HCT116 (cell line): ENCODE results near the gene SLC25A18. TPM values are rescaled to one million over a fixed set of nuclear protein-coding genes. Genes with fewer than 3 reads are reported as not detected.

Experiments
- ATAC-seq: fragments of 200-7000 bp; cut with Tn5 transposase; 2 replicates; pipeline ENCODE4 v1.9.1; 2020; ENCODE audit warnings: mild to moderate bottlenecking, moderate library complexity
- BruUV-seq: library from RNA; stranded (reverse); fragments of 400-500 nt; replicated peaks from 2 replicates; lab custom pipeline; 2021; lab: Mats Ljungman, UMichigan
- CTCF ChIA-PET: fragments of 300-600 bp; sonication (Branson Sonifier 250); formaldehyde crosslinking; loops from one replicate; lab custom pipeline; 2021; ENCODE audit warnings: antibody characterized with exemption; lab: Charles Lee
- POLR2A ChIA-PET: fragments of 300-600, 350-600 bp; sonication (Branson Sonifier 250); formaldehyde crosslinking; loops from one replicate; lab custom pipeline; 2021; ENCODE audit warnings: antibody characterized with exemption; lab: Charles Lee
- RAD21 ChIA-PET, 2 experiments: fragments of 300-600 bp; sonication (Branson Sonifier 250); formaldehyde crosslinking; loops; one replicate each; lab custom pipeline; 2023; ENCODE audit warnings: low total read pairs in 2 of 2; ENCODE audit not compliant: uncharacterized antibody in 2 of 2, unreplicated experiment in 2 of 2, low non-redundant PET in 1 of 2; lab: Charles Lee
- DNase-seq: peaks from one replicate; pipeline ENCODE4 v3.0.0-alpha.2; 2010; ENCODE audit warnings: low read depth, low spot score
- H2AFZ ChIP-seq: fragments of 200-600 bp; shearing (Covaris generic), sonication (generic); 2 replicates; pipeline ENCODE4 v1.6.1; 2017; ENCODE audit warnings: low read depth, mixed run types, mixed read lengths, antibody characterized with exemption, low read length; ENCODE audit not compliant: poor library complexity, severe bottlenecking
- H3K27ac ChIP-seq: 2 replicates; pipeline ENCODE4 v1.5.1; 2012; ENCODE audit warnings: low read depth, low read length
- H3K27me3 ChIP-seq: fragments of 200-600 bp; sonication (generic); 2 replicates; pipeline ENCODE4 v1.6.1; 2016; ENCODE audit warnings: mixed run types, low read length, mixed read lengths; ENCODE audit not compliant: insufficient read depth
- H3K36me3 ChIP-seq, 2 experiments: fragments of 200-500 bp in 1 of 2; fragments of 200-600 bp in 1 of 2; sonication (Bioruptor generic) in 1 of 2; sonication (generic) in 1 of 2; 2 replicates each; pipeline versions ENCODE4 v1.5.1 to v1.6.1; 2014 to 2016; ENCODE audit warnings: low read length in 2 of 2, inconsistent platforms in 1 of 2, mixed read lengths in 1 of 2, mixed run types in 1 of 2; ENCODE audit not compliant: insufficient read depth in 2 of 2, control insufficient read depth in 1 of 2
- H3K4me1 ChIP-seq, 2 experiments: fragments of 200-600 bp in 1 of 2; sonication (generic) in 1 of 2; 2 replicates each; pipeline versions ENCODE4 v1.5.1 to v1.6.1; 2012 to 2017; ENCODE audit warnings: low read length in 2 of 2, inconsistent platforms in 1 of 2, mild to moderate bottlenecking in 1 of 2, mixed read lengths in 1 of 2, mixed run types in 1 of 2, moderate library complexity in 1 of 2; ENCODE audit not compliant: insufficient read depth in 2 of 2, control insufficient read depth in 1 of 2
- H3K4me2 ChIP-seq: fragments of 200-600 bp; sonication (generic); 2 replicates; pipeline ENCODE4 v1.6.1; 2017; ENCODE audit warnings: mixed run types, low read length, mixed read lengths
- H3K4me3 ChIP-seq, 2 experiments: fragments of 200-600 bp in 1 of 2; sonication (generic) in 1 of 2; replicated peaks in 1 of 2; 2 replicates each; pipeline ENCODE4 v1.5.1; 2011 to 2016; ENCODE audit warnings: low read length in 2 of 2, control low read depth in 1 of 2, low read depth in 1 of 2, mild to moderate bottlenecking in 1 of 2, mixed read lengths in 1 of 2, mixed run types in 1 of 2
- H3K79me2 ChIP-seq: fragments of 200-600 bp; sonication (generic); 2 replicates; pipeline ENCODE4 v1.6.1; 2017; ENCODE audit warnings: mild to moderate bottlenecking, mixed run types, low read length, moderate library complexity, mixed read lengths; ENCODE audit not compliant: insufficient read depth
- H3K9ac ChIP-seq: fragments of 200-600 bp; sonication (generic); 2 replicates; pipeline ENCODE4 v1.6.1; 2016; ENCODE audit warnings: low read length, mixed read lengths
- H3K9me2 ChIP-seq: fragments of 200-600 bp; sonication (generic), shearing (Covaris generic); 2 replicates; pipeline ENCODE4 v1.6.1; 2017; ENCODE audit warnings: mixed run types, mild to moderate bottlenecking, moderate library complexity; ENCODE audit not compliant: insufficient read depth
- H3K9me3 ChIP-seq, 2 experiments: fragments of 200-500 bp in 1 of 2; fragments of 200-600 bp in 1 of 2; sonication (Bioruptor generic) in 1 of 2; sonication (generic) in 1 of 2; 2 replicates each; pipeline ENCODE4 v1.6.1; 2014 to 2017; ENCODE audit warnings: low read length in 2 of 2, mixed read lengths in 2 of 2, inconsistent platforms in 1 of 2, low read depth in 1 of 2, mild to moderate bottlenecking in 1 of 2, mixed run types in 1 of 2, moderate library complexity in 1 of 2; ENCODE audit not compliant: control insufficient read depth in 1 of 2, insufficient read depth in 1 of 2
- H4K20me1 ChIP-seq: fragments of 200-600 bp; sonication (generic), shearing (Covaris generic); 2 replicates; pipeline ENCODE4 v1.6.1; 2017; ENCODE audit warnings: mixed run types, mild to moderate bottlenecking, moderate library complexity; ENCODE audit not compliant: insufficient read depth
- ATF3 ChIP-seq: IDR thresholded peaks from 2 replicates; pipeline ENCODE4 v1.6.1; 2012
- CTCF ChIP-seq, 3 experiments: fragments of 200-600 bp in 1 of 3; sonication (generic) in 1 of 3; IDR thresholded peaks in 2 of 3; conservative IDR thresholded peaks in 1 of 3; 2 replicates each; pipeline ENCODE4 v1.5.1; 2012 to 2017; ENCODE audit warnings: low read depth in 2 of 3, low read length in 2 of 3, antibody characterized with exemption in 1 of 3, borderline replicate concordance in 1 of 3, control low read depth in 1 of 3, mild to moderate bottlenecking in 1 of 3, mixed read lengths in 1 of 3, mixed run types in 1 of 3, moderate library complexity in 1 of 3; ENCODE audit not compliant: insufficient read depth in 1 of 3
- ELF1 ChIP-seq: IDR thresholded peaks from 2 replicates; pipeline ENCODE4 v1.6.1; 2012; ENCODE audit warnings: low read depth, borderline replicate concordance
- EZH2phosphoT487 ChIP-seq: fragments of 200-600 bp; IDR thresholded peaks from 2 replicates; pipeline ENCODE4 v1.6.1; 2018; ENCODE audit warnings: antibody characterized with exemption, borderline replicate concordance
- MAX ChIP-seq: IDR thresholded peaks from 2 replicates; pipeline ENCODE4 v1.6.1; 2012
- POLR2AphosphoS5 ChIP-seq: IDR thresholded peaks from 2 replicates; pipeline ENCODE4 v1.6.1; 2011; ENCODE audit warnings: mild to moderate bottlenecking, low read depth, low read length, moderate library complexity
- SRF ChIP-seq: IDR thresholded peaks from 2 replicates; pipeline ENCODE4 v1.6.1; 2012; ENCODE audit warnings: low read depth
- ZFX ChIP-seq: fragments of 450-650 bp; IDR thresholded peaks from 2 replicates; pipeline ENCODE4 v1.6.1; 2017
- intact Hi-C: fragments of 100-400 bp; cut with micrococcal nuclease; formaldehyde crosslinking; loops from 2 replicates; pipeline ENCODE4 v1.10.0; 2022
- total RNA-seq: library from RNA; stranded (reverse); gene quantifications from one replicate; pipeline ENCODE4 v1.2.1, GENCODE V29; 2021; ENCODE audit not compliant: unreplicated experiment

Gene SLC25A18
- total RNA-seq, 1 experiment from 2014 or later, result not detected

GRCh38 chr22:17590586-17590985 is 27.3 kb downstream of the SLC25A18 start:
- Histone ChIP-seq H3K79me2 (no peaks in the 10 kb centered on the region), H3K27ac (no peak overlapping the region), H3K4me1 (peaks cover 0 to 4% of the 10 kb centered on the region in 2 experiments; a peak in 2 of 4 replicates), H3K36me3 (peaks cover 23 to 31% of the 10 kb centered on the region in 2 experiments; a peak in 3 of 4 replicates), H3K4me3 (no peak overlapping the region), H3K9ac (no peak overlapping the region), H4K20me1 (no peaks in the 10 kb centered on the region), H3K4me2 (no peak overlapping the region), H3K9me2 (no peaks in the 10 kb centered on the region), H3K9me3 (no peaks in the 10 kb centered on the region), H2AFZ (no peak overlapping the region), H3K27me3 (no peaks in the 10 kb centered on the region)
- CTCF ChIA-PET, result no interaction called here
- RAD21 ChIA-PET, result no interaction called here
- no peak for ATAC-seq
- intact Hi-C loops, result no loop called here
- BruUV-seq, result no TSS peak
- TF ChIP-seq ATF3 (no peak), ELF1 (no peak), ZFX (no peak), CTCF (IDR thresholded peaks at IDR 0.05 in 2 of 3, conservative IDR thresholded peaks at IDR 0.05 in 1 of 3; ENCODE audit: borderline replicate concordance in 1 of 3, insufficient read depth in 1 of 3, low read depth in 2 of 3, low read length in 2 of 3) (no peak), EZH2phosphoT487 (no peak), MAX (no peak), POLR2AphosphoS5 (no peak), SRF (no peak)
- no peak for DNase-seq
- POLR2A ChIA-PET, result no interaction called here
